ENCODE results near the gene PRKD2. TPM values are rescaled to one million over a fixed set of nuclear protein-coding genes. Genes with fewer than 3 reads are reported as not detected.
A peak's percentile ranks its signal among the peaks of the same experiment; 100 is the strongest.

The PRKD2 gene
- total and polyA plus RNA-seq, 3 donors from 2014 or later = 22.6 to 35.4 (median 25.6) TPM

- H3K4me3 ChIP-seq = peak overlapping the region; percentile 62 to 78
- H3K9me3 ChIP-seq = no peaks in the 10 kb centered on the region
- intact Hi-C loops (cut with DNase I; ENCODE audit: low total_unique reads) = no loop called here
- peak; percentile 46 for DNase-seq
- WGBS, 2 donors = 2% methylated on average over 16 to 28 of the region's 28 CpGs
- H3K4me1 ChIP-seq = peaks cover 22% of the 10 kb centered on the region
- no peak for TF ChIP-seq POLR2A (IDR thresholded peaks at IDR 0.05)
- no peak for TF ChIP-seq CTCF (IDR thresholded peaks at IDR 0.05)
- no peaks in the 10 kb centered on the region for H3K27me3 ChIP-seq
- peak overlapping the region; percentile 59 to 63 for H3K27ac ChIP-seq
- H3K36me3 ChIP-seq (ENCODE audit: low read depth, missing control alignments) = no peaks in the 10 kb centered on the region
Measured at GRCh38 chr19:46659151-46660007, 57.5 kb downstream of the PRKD2 start.

GRCh38 chr19:46656541-46656940, 60.4 kb downstream of the PRKD2 start:
- no peak overlapping the region for H3K27ac ChIP-seq

DNA sequence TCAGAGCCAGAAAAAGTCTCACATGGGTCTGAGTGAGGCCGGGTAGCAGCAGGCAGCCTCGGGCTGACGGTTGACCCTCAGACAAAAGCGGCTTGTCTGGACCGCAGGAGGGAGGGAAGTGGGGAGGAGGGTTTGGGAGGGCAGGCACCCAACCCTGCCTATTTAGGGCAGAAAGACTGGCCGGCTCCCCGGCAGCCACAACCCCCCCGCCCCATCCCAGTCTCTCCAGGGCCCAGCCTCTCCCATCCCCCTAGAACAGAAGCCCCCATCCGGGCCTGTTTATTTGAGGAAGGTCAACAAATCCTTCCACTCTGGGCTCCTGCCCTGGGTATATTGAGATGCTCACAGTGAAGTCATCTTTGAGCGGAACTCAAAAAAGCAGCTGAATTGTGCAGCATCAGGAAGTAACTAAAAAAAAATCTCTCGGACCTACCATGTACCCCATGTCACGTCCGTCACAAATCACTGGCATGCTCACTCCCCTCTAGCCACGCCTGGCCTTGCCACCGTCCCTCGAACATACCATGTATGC, 62.2 kb downstream of the PRKD2 start:
- intact Hi-C loops (cut with DNase I; ENCODE audit: low total_unique reads) = no loop called here
- H3K36me3 ChIP-seq (ENCODE audit: low read depth, missing control alignments) = no peaks in the 10 kb centered on the region
- no peaks in the 10 kb centered on the region for H3K27me3 ChIP-seq
- no peak for DNase-seq
- H3K4me1 ChIP-seq = peaks cover 11% of the 10 kb centered on the region
- H3K9me3 ChIP-seq = no peaks in the 10 kb centered on the region
- no peak overlapping the region for H3K27ac ChIP-seq
- WGBS, 2 donors = 69 to 70% methylated on average over 16 of the region's 16 CpGs
- TF ChIP-seq POLR2A (IDR thresholded peaks at IDR 0.05) = no peak
- TF ChIP-seq CTCF (IDR thresholded peaks at IDR 0.05) = no peak
- no peak overlapping the region for H3K4me3 ChIP-seq

More at GRCh38 chr19:46656541-46656940, 60.4 kb downstream of the PRKD2 start:
- intact Hi-C loops (cut with DNase I; ENCODE audit: low total_unique reads) = no loop called here
- H3K9me3 ChIP-seq = no peaks in the 10 kb centered on the region
- DNase-seq = no peak
- H3K27me3 ChIP-seq = no peaks in the 10 kb centered on the region
- H3K36me3 ChIP-seq (ENCODE audit: low read depth, missing control alignments) = no peaks in the 10 kb centered on the region
- TF ChIP-seq POLR2A (IDR thresholded peaks at IDR 0.05) (no peak), CTCF (IDR thresholded peaks at IDR 0.05) (no peak)
- H3K4me1 ChIP-seq = peaks cover 22% of the 10 kb centered on the region
- no peak overlapping the region for H3K4me3 ChIP-seq
- 92 to 97% methylated on average over 5 of the region's 5 CpGs for WGBS, 2 donors

GRCh38 chr19:46650445-46650844, 66.5 kb downstream of the PRKD2 start:
- WGBS, 2 donors = 65 to 72% methylated on average over 7 of the region's 7 CpGs
- Histone ChIP-seq H3K36me3 (ENCODE audit: low read depth, missing control alignments) (no peaks in the 10 kb centered on the region), H3K27ac (no peak overlapping the region), H3K27me3 (no peaks in the 10 kb centered on the region), H3K9me3 (no peaks in the 10 kb centered on the region), H3K4me3 (no peak overlapping the region), H3K4me1 (no peaks in the 10 kb centered on the region)
- intact Hi-C loops (cut with DNase I; ENCODE audit: low total_unique reads) = no loop called here
- no peak for DNase-seq
- TF ChIP-seq POLR2A (IDR thresholded peaks at IDR 0.05) (no peak), CTCF (IDR thresholded peaks at IDR 0.05) (no peak)
